HG02678 (cell line): ENCODE results near the gene SLC35A3.
"Not testable (repeated sequence)": the region's sequence is repeated elsewhere in the genome, so short reads cannot be mapped to it uniquely, and the experiment has no call there.

Experiments used
- ATAC-seq: cut with Tn5 transposase; IDR thresholded peaks from one replicate; pipeline ENCODE4 v1.9.1; 2021; ENCODE audit warnings: mild to moderate bottlenecking, moderate library complexity; ENCODE audit not compliant: unreplicated experiment

SLC35A3 gene

GRCh38 chr1:100034470-100034869 lies 64.7 kb downstream of the SLC35A3 start:
- ATAC-seq, result no peak

- no peak for ATAC-seq
These were observed 65.4 kb downstream of the SLC35A3 start for GRCh38 chr1:100035214-100035613.

- ATAC-seq, result no peak
These were observed 67.2 kb downstream of the SLC35A3 start for GRCh38 chr1:100036718-100037655.

- no peak for ATAC-seq
These were observed 67.8 kb downstream of the SLC35A3 start for GRCh38 chr1:100037656-100037926.

GRCh38 chr1:100037927-100038659 lies 68.3 kb downstream of the SLC35A3 start:
- ATAC-seq, result peak; percentile 89

GRCh38 chr1:100038660-100039287 lies 69.0 kb downstream of the SLC35A3 start:
- peak; percentile 48 for ATAC-seq

- no peak for ATAC-seq
These were observed 69.8 kb downstream of the SLC35A3 start for GRCh38 chr1:100039591-100039990.

GRCh38 chr1:100045206-100045605 lies 75.4 kb downstream of the SLC35A3 start:
- no peak for ATAC-seq

GRCh38 chr1:100047235-100047708 lies 77.5 kb downstream of the SLC35A3 start:
- ATAC-seq, result not testable (repeated sequence)

- no peak for ATAC-seq
These were observed 80.3 kb downstream of the SLC35A3 start for GRCh38 chr1:100050139-100050538.

- no peak for ATAC-seq
These were observed 81.6 kb downstream of the SLC35A3 start for GRCh38 chr1:100051401-100051800.

- ATAC-seq, result no peak
These were observed 82.1 kb downstream of the SLC35A3 start for GRCh38 chr1:100051893-100052292.

GRCh38 chr1:100053119-100053518 lies 83.3 kb downstream of the SLC35A3 start:
- ATAC-seq, result no peak

GRCh38 chr1:100053727-100054126 lies 83.9 kb downstream of the SLC35A3 start:
- ATAC-seq, result no peak

- ATAC-seq, result no peak
These were observed 91.9 kb downstream of the SLC35A3 start for GRCh38 chr1:100061681-100062080.

- ATAC-seq, result no peak
These were observed 95.6 kb downstream of the SLC35A3 start for GRCh38 chr1:100065183-100065968.

- ATAC-seq, result no peak
These were observed 96.1 kb downstream of the SLC35A3 start for GRCh38 chr1:100065969-100066227.

GRCh38 chr1:100070201-100070939 lies 100.6 kb downstream of the SLC35A3 start:
- ATAC-seq, result no peak

- no peak for ATAC-seq
These were observed 103.7 kb downstream of the SLC35A3 start for GRCh38 chr1:100073531-100073930.
